ENCODE measurements around the gene IL31RA.
"Not testable (repeated sequence)": the region's sequence is repeated elsewhere in the genome, so short reads cannot be mapped to it uniquely, and the experiment has no call there.

Gene IL31RA

DNA sequence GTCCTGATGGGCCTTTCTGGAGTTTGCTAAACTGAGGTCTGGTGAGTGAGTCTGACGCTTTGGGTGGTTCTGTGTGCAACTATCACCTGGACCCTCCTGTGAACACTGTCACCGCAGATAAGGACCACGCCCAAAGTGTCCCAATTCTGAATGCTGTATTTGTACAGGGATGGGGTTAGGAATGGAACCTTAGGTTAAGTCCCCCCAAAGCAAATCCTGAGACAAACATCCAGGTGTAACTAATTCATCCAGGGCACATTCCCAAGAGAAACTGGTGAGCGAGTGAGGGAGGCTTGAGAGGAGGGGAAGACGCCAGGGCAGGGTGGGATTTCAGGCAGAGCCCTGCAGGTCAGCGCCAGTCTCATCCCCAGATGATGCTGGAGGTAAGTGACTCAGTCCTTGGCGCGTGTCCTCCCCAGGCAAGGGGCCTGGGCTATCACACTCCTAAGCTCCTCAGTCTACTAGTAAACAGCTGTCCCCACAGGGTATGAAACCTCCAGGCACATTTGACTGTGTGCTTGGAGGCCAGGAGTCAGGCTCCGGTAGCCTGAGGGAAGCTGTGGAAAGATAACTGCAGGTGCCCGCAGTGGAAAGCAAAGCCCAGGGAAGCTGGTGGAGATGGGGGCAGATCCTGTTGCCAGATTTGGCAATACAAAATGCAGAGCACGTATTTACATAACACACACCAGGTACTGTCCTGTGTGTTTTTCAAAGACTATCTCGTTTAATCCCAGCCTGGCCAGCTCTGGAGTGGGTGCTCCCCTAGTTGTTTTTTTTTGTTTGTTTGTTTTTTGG is 76.9 kb downstream of the IL31RA start:
- no peak for DNase-seq

DNA sequence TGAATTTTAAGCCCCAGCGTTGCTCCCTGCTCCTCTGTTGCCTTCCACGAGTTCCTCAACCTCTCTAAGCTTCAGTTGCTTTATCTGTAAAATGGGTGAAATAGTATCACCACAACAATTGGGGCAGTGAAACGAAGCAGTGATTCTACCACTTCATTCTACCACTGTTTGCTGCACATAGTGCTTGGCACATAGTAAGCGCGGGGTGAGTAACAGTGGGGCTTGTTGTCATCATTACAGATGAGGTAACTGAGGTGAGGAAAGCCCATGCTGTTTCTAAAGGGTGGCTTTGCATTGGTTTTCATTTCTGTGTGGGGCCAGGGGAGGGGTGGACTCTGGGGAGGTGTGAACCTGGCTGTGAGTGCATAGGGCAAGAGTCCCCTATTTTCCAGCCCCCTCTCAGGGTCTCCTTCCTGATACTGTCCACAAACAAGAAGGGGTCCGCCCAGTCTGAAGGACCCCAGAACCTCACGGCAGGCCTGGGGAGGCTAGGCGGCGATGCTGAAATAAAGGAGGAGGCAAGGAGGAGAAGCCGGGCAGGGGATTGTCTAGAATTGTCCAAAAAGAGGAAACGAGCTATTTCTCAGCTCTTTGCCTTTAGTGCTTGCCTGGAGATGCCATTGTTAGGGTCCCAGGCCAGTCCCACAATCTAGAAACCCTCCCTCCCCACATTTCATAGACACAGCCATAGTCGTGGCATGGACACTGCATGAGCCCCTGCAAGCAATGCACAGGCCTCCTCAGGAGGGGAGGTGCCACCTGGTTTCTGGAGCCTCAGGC is 78.1 kb downstream of the IL31RA start:
- DNase-seq: no peak

DNA sequence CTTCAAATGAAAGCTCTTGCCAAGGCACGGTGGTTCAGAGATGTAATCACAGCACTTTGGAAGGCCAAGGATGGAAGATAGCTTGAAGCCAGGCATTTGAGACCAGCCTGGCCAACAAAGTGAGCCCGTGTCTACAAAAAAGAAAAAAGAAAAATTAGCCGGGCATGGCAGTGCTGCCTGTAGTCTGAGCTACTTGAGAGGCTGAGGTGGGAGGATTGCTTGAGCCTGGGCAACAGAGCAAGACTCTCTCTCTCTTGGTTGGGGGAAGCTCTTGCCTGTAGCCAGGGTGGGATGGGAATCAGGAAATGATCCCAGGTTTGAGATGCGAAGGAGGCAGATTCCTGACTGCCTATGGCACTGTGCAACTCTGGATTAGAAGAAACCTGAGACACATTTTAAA is 81.5 kb downstream of the IL31RA start:
- DNase-seq: no peak

DNA sequence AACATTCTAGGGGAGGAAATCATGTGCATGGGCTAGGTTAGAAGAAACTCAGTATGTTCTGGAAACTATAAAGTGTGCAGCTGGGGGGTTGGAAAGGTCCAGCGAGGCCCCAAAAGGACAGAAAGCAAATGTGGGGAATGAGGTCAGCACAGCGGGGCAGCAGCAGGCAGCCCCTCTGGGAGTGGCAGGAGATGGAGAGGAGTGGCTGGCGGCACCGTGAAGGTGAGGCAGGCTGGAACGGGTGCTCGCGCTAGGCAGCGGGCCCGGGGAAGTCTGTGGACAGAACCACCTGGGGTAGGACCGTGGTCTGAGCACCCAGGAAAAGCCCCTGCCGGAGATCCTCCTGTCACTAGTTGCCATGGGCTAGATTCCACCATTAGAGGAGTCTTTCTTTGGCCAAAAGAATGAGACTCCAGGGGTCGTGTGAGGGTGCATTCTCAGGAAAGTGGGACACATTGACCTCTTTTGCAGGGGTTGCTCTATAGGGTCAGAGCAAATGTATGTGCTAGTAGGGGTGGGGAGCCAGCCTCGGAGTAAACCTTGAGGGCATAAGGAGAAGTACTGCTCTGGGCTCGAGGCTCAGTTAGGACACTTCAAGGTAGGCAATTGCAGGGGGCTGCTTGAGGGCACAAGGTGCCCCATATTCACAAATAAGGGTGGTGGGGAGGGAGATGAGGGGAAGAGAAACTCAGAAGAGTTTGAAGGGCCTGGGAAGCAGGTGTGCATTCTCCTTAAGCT is 82.4 kb downstream of the IL31RA start:
- no peak for DNase-seq

DNA sequence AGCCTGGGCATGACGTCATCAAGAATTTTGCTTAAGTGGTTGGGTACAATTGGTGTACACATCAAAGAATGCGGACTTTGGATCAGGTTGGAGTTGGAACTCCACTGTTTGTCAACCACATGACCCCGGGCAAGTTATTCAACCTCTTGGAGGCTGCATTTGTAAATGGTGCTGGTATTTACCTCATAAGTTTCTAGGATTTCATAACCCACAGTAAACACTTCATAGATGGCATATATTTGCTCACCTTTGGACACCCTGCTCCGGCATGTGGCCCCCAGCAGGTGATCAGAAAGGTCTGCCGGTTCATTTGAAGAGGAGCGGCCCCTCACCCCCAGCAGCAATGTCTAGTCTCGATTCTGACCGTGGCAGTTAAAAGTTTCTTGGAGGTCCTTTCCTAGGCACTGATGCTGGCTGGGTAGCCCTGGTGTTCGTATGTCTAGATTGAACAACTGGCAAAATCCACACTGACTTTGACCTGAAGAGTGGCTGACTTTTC is 83.0 kb downstream of the IL31RA start:
- DNase-seq: no peak

DNA sequence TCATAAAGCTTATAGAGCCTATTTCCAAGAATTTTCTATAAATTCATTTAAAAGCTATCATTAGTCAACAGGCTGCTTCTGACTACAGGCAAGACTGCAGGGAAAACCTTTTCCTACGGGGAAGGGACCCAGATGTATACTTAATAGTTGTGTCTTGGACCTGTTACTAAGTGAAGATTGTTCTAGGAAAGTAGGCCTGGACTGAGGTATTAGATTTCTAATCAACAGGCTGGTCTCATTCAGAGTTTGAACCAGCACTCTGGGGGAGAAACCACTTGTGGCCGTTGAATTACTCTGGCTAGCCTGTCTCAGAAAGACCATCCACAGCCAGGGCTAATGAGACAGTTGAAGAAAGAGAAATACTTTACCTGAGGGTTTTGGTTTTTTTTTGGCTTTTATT is 83.6 kb downstream of the IL31RA start:
- DNase-seq: no peak

DNA sequence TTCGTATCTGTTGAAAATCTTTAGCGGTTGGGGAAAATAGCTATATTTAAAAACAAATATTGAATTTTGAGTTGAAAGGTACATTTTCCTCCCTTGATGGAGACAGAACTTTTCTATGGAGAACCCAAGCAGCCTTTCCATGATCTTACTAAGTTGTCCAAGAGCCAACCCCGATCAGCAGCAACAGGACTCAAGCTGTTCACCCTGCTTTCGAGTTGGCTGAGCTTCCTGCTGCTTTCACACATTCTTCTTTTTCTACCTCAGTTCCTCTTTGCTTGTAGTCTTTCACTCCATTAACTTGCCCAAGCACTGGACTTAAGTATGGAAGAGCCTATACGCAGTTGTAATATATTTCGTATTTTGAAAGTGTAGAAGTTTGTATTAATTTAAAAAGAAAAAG is 84.2 kb downstream of the IL31RA start:
- DNase-seq: no peak

DNA sequence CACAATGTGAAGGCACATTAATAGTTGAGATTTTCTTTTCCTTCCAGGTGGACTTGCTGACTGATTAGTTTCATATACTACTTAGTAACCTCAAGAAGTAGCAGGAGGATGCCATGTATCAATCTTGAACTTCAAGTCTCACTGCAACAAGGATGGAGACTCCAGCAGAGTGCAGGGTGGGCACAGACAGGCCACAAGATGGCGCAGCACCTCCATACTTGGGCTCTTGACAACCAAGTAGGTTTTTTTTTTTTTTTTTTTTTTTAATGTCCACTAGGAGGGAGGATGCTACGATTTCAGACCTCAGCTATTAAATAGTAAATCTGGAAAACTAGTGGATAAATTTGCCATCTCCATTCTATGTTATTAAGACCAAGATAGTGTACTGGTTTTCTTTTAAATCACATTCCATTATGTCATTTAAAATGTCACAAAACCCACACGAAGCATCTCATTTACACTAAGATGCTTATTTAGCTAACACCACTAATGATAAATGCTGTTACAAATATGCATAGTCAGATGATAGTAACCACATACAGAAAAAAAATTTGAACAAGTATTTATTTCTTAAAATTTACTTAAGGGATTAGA is 85.0 kb downstream of the IL31RA start:
- peak; percentile 87 for DNase-seq

DNA sequence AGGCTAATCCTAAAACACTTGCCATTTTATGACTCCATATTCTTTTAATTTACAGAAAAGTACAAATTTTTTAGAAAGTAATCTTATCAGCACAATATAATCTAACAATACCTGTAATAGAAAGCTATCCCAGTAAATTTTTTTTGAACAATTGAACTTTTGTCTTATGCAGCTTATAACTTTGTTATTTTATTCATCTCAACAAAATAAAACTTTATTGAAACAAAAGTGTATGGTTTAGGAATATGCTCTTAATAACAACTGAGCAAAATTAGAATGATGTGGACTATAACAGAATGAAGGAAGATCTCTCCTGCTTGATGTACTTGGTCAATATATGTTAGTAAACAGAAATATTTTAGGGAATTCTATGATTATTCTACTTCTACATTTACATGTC is 86.4 kb downstream of the IL31RA start:
- not testable (repeated sequence) for DNase-seq

DNA sequence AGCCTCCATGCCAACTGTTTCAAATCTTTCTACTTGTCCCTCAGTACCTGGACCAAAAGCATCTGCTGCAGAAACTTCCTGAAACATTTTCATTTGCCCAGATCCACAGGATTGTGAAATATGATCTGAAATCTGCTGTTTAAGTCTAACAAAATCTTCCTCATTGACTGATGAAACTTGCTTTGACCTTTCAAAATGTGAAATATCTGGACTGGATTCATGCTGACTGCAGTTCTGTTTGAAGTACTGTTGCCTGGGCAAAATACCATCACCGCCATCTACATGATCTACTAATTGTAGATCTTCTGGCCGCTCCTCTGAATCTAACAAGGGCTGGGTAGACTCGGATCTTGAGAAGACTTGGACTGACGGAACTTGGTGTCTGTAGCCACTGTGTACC is 90.0 kb downstream of the IL31RA start:
- DNase-seq: not testable (repeated sequence)

DNA sequence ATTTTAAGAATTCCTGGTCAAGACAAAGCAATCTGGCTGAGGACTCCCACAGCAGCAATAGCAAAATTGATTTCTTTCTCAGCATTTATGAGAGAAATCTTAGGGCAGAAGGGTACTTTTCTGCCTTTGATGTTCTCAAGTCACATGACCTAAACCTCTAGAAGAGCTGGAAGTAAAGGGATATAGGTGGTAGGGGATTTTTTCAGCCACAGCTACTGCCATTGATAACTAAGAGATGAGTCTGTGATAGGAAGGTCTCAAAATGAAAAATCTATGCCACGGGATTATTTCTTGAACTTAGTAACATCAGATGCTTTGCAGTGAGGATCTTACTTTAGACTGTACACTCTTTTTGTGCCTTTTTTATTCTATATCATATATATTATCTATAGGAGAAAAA is 108.1 kb downstream of the IL31RA start:
- DNase-seq: no peak

DNA sequence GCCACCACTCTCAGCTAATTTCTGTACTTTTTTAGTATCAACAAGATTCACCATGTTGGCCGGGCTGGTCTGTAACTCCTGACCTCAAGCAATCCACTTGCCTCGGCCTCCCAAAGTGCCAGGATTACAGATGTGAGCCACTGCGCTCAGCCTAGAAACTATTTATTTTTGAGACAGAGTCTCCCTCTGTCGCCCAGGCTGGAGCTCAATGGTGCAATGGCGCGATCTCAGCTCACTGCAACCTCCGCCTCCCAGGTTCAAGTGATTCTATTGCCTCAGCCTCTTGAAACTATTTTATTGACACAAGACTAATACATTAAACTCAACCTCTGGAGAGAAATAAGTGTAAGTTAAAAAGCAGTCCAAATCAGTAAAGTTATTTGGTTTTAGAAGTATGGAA is 109.6 kb downstream of the IL31RA start:
- DNase-seq: no peak

DNA sequence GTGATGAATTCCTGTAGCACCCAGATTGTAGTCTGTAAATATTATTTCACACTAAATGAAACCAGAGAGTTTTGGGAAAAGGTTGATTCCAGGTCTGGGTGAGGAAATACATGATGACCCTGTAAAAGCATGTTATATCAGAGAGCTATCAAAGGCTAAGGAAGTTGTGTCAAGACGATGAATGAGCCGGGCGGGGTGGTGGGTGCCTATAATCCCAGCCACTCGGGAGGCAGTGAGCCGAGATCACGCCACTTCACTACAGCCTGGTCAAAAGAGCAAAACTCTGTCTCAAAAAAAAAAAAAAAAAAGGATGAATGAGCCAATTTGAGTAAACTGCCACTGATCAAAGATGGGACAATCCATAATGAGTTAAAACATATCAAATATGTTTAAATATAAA is 114.4 kb downstream of the IL31RA start:
- no peak for DNase-seq

DNA sequence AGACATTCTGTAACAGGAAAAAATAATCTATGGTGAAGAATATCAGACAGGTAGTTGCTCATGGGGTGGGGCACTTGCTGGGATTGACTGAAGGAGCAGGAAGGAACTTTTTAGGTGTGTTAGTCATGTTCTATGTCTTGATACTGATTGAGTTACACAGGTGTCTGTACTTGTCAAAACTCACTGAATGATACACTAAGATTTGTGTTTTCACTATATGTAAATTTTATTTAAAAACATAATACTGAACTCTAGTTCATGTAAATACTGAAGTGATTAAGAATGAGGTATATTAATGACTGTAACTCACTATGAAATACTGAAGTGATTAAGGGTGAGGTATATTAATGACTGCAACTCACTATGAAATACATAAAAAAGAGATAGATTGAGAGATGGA is 115.1 kb downstream of the IL31RA start:
- no peak for DNase-seq

DNA sequence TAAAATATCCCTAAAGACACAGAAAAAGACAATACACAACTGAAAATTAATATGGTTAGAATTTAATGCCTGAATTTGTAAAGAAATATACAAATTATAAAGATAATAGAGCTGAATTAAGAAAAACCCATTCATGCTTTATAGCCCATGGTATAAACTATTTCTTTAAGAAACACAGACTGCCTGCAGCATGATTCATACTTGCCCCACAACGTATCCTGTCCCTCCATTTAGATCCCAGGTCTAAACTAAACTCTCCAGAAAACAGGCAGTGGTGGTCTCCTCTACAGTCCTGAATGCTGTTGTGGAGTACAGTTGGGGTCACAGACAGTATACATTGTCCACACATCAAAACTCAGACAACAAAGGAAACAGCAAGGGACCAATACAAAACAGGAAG is 118.8 kb downstream of the IL31RA start:
- no peak for DNase-seq

Measured in OCI-M1 (cell line).